NCI-H2029 (cell line): ENCODE measurements around the gene BAIAP2L1.

Source experiments
- DNase-seq: peaks from one replicate; lab custom pipeline; 2025; lab: John Stamatoyannopoulos, UW

BAIAP2L1 gene

GRCh38 chr7:98293746-98294145, 107.1 kb downstream of the BAIAP2L1 start:
- no peak for DNase-seq

- DNase-seq, result no peak
Measured at GRCh38 chr7:98293265-98293664, 107.6 kb downstream of the BAIAP2L1 start.

- no peak for DNase-seq
Measured at GRCh38 chr7:98291717-98292116, 109.2 kb downstream of the BAIAP2L1 start.

- DNase-seq, result no peak
Measured at GRCh38 chr7:98289333-98289875, 111.5 kb downstream of the BAIAP2L1 start.

- no peak for DNase-seq
Measured at GRCh38 chr7:98288064-98288823, 112.6 kb downstream of the BAIAP2L1 start.

- DNase-seq, result no peak
Measured at GRCh38 chr7:98287486-98287959, 113.4 kb downstream of the BAIAP2L1 start.

GRCh38 chr7:98286701-98287485, 114.0 kb downstream of the BAIAP2L1 start:
- DNase-seq, result no peak

- no peak for DNase-seq
Measured at GRCh38 chr7:98286093-98286539, 114.8 kb downstream of the BAIAP2L1 start.

GRCh38 chr7:98285157-98286092, 115.5 kb downstream of the BAIAP2L1 start:
- DNase-seq, result no peak

- DNase-seq, result peak; percentile 15
Measured at GRCh38 chr7:98284335-98285036, 116.4 kb downstream of the BAIAP2L1 start.

- no peak for DNase-seq
Measured at GRCh38 chr7:98283887-98284222, 117.0 kb downstream of the BAIAP2L1 start.

GRCh38 chr7:98283127-98283886, 117.6 kb downstream of the BAIAP2L1 start:
- DNase-seq, result no peak

GRCh38 chr7:98282703-98283102, 118.2 kb downstream of the BAIAP2L1 start:
- no peak for DNase-seq

- DNase-seq, result no peak
Measured at GRCh38 chr7:98281757-98282606, 118.9 kb downstream of the BAIAP2L1 start.

- DNase-seq, result peak; percentile 88
Measured at GRCh38 chr7:98280791-98281756, 119.8 kb downstream of the BAIAP2L1 start, which contains the start of gene BRI3. BRI3 (plus strand) TSS chr7:98281686; CDS start chr7:98281796, 110 bp downstream.

GRCh38 chr7:98280296-98280695, 120.6 kb downstream of the BAIAP2L1 start:
- DNase-seq, result no peak

GRCh38 chr7:98278936-98279335, 122.0 kb downstream of the BAIAP2L1 start:
- peak; percentile 29 for DNase-seq

GRCh38 chr7:98278408-98278807, 122.5 kb downstream of the BAIAP2L1 start:
- DNase-seq, result no peak
